Measurements from ENCODE around the gene CHRFAM7A.
"Not testable (repeated sequence)": the region's sequence is repeated elsewhere in the genome, so short reads cannot be mapped to it uniquely, and the experiment has no call there.

DNA sequence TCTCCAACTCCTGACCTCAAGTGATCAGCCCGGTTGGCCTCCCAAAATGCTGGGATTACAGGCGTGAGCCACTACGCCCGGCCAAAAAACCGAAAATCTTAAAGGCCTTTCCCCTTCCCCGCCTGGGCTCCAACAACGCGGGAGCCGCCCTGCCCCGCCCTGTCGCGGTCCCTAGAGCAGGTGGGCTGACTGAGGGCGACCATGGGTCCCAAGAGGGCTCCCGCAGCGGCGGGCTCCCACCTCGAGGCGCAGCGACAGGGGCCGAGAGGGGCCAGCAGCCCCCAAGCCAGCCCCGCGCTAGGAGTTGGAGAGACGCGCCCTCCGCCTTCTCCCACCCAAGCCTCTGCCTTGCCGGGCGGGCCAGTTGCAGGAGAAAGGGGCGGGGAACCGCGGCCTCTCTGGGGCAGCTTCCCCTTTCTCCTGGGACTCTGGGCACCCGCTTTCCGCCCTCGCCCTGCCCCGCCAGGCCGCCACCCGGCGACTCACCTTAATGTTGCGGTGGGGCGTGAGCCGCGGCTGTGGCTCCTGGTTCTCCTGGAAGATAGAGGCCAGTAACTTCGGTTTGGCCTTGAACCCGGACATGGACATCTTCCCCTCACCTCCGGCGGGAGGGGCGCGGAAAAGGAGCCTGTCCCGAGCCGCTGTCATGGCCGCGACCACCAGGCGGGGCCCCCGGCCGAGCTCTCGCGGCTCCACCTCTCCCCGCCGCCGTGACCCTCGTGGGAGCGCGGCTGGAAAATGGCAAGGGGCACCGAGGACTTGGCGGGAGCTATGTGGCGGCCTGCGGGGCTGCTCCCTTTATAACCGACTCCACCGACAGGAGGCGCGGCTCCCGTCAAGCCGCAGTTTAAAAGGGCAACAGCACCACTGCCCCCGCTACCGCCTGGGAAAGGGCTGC, at the start of gene CHRFAM7A:
- TF ChIP-seq, protein P1, sequence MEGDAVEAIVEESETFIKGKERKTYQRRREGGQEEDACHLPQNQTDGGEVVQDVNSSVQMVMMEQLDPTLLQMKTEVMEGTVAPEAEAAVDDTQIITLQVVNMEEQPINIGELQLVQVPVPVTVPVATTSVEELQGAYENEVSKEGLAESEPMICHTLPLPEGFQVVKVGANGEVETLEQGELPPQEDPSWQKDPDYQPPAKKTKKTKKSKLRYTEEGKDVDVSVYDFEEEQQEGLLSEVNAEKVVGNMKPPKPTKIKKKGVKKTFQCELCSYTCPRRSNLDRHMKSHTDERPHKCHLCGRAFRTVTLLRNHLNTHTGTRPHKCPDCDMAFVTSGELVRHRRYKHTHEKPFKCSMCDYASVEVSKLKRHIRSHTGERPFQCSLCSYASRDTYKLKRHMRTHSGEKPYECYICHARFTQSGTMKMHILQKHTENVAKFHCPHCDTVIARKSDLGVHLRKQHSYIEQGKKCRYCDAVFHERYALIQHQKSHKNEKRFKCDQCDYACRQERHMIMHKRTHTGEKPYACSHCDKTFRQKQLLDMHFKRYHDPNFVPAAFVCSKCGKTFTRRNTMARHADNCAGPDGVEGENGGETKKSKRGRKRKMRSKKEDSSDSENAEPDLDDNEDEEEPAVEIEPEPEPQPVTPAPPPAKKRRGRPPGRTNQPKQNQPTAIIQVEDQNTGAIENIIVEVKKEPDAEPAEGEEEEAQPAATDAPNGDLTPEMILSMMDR (IDR thresholded peaks at IDR 0.05; ENCODE audit: poor library complexity): not testable (repeated sequence)
- TF ChIP-seq EZH2 (IDR thresholded peaks at IDR 0.05; ENCODE audit: borderline replicate concordance); EZH2phosphoT487 (IDR thresholded peaks at IDR 0.05; ENCODE audit: low read depth, severe bottlenecking, unreplicated experiment): not testable (repeated sequence)

Data from hepatocyte (in vitro differentiated cells).